ENCODE results near the gene ITPR3. TPM values are rescaled to one million over a fixed set of nuclear protein-coding genes. Genes with fewer than 3 reads are reported as not detected.

The ITPR3 gene
- polyA plus RNA-seq, 3 donors from 2014 or later = 0.02 to 7.2 (median 1.1) TPM

- DNase-seq = no peak
- H3K27me3 Mint-ChIP-seq (ENCODE audit: low read depth in 3 of 3) = peaks cover 0 to 7% (median 3%) of the 10 kb centered on the region in 3 donors
- H3K27ac Mint-ChIP-seq = no peak overlapping the region
- no peaks in the 10 kb centered on the region for H3K36me3 Mint-ChIP-seq
- H3K9me3 Mint-ChIP-seq = peaks cover 0 to 1% (median 0%) of the 10 kb centered on the region in 6 donors
- H3K4me1 Mint-ChIP-seq = peaks cover 7 to 8% of the 10 kb centered on the region in 2 donors
- no peak overlapping the region for H3K4me3 Mint-ChIP-seq
These were observed 10.1 kb upstream of the ITPR3 start for GRCh38 chr6:33610779-33611732.

- Mint-ChIP-seq H3K36me3 (no peaks in the 10 kb centered on the region), H3K27ac (peak overlapping the region in 4 of 6 donors; percentile 14 to 81 (median 54)), H3K9me3 (no peaks in the 10 kb centered on the region), H3K4me3 (no peak overlapping the region), H3K4me1 (peaks cover 23 to 25% of the 10 kb centered on the region in 2 donors), H3K27me3 (ENCODE audit: low read depth in 3 of 3) (peaks cover 0 to 5% (median 3%) of the 10 kb centered on the region in 3 donors)
- DNase-seq = no peak
These were observed 7.9 kb upstream of the ITPR3 start for GRCh38 chr6:33613146-33613794.

GRCh38 chr6:33613795-33614168 lies 7.3 kb upstream of the ITPR3 start:
- Mint-ChIP-seq H3K4me3 (no peak overlapping the region), H3K27ac (peak overlapping the region in 3 of 6 donors; percentile 14 to 71 (median 54)), H3K27me3 (ENCODE audit: low read depth in 3 of 3) (peaks cover 0 to 5% (median 3%) of the 10 kb centered on the region in 3 donors), H3K36me3 (no peaks in the 10 kb centered on the region), H3K4me1 (peaks cover 28 to 30% of the 10 kb centered on the region in 2 donors), H3K9me3 (no peaks in the 10 kb centered on the region)
- DNase-seq = no peak

- peak overlapping the region in 4 of 5 donors; percentile 64 to 84 (median 72) for H3K4me3 Mint-ChIP-seq
These were observed 5.0 kb upstream of the ITPR3 start for GRCh38 chr6:33616113-33616512.

GRCh38 chr6:33616913-33617312 lies 4.2 kb upstream of the ITPR3 start:
- Mint-ChIP-seq H3K9me3 (no peaks in the 10 kb centered on the region), H3K36me3 (no peaks in the 10 kb centered on the region), H3K27ac (peak overlapping the region; percentile 80 to 92 (median 91)), H3K4me1 (peaks cover 46 to 47% of the 10 kb centered on the region in 2 donors), H3K4me3 (peak overlapping the region; percentile 64 to 84 (median 77)), H3K27me3 (ENCODE audit: low read depth in 3 of 3) (peaks cover 0 to 6% (median 3%) of the 10 kb centered on the region in 3 donors)
- DNase-seq = peak; percentile 55 to 71 (median 65)

More at GRCh38 chr6:33616113-33616512, 5.0 kb upstream of the ITPR3 start:
- DNase-seq = no peak
- Mint-ChIP-seq H3K36me3 (no peaks in the 10 kb centered on the region), H3K27me3 (ENCODE audit: low read depth in 3 of 3) (peaks cover 0 to 5% (median 3%) of the 10 kb centered on the region in 3 donors), H3K9me3 (no peaks in the 10 kb centered on the region), H3K27ac (peak overlapping the region; percentile 30 to 91 (median 84)), H3K4me1 (peaks cover 46% of the 10 kb centered on the region in 2 donors)

- no peaks in the 10 kb centered on the region for H3K9me3 Mint-ChIP-seq
- peaks cover 63% of the 10 kb centered on the region in 2 donors for H3K4me1 Mint-ChIP-seq
- no peaks in the 10 kb centered on the region for H3K36me3 Mint-ChIP-seq
- peak overlapping the region; percentile 95 to 99 (median 97) for H3K4me3 Mint-ChIP-seq
- peak overlapping the region; percentile 92 to 99 (median 98) for H3K27ac Mint-ChIP-seq
- DNase-seq = no peak
- peaks cover 2 to 8% (median 3%) of the 10 kb centered on the region in 3 donors for H3K27me3 Mint-ChIP-seq (ENCODE audit: low read depth in 3 of 3)
These were observed 1.8 kb upstream of the ITPR3 start for GRCh38 chr6:33619166-33619840.

GRCh38 chr6:33620158-33620855 lies 815 bp upstream of the ITPR3 start:
- Mint-ChIP-seq H3K27me3 (ENCODE audit: low read depth in 3 of 3) (peaks cover 2 to 11% (median 2%) of the 10 kb centered on the region in 3 donors), H3K9me3 (no peaks in the 10 kb centered on the region), H3K4me3 (peak overlapping the region; percentile 95 to 99 (median 97)), H3K36me3 (no peaks in the 10 kb centered on the region), H3K4me1 (peaks cover 64 to 69% of the 10 kb centered on the region in 2 donors), H3K27ac (peak overlapping the region; percentile 92 to 99 (median 98))
- DNase-seq = peak; percentile 35 to 48 (median 43)

GRCh38 chr6:33621711-33622388 lies 728 bp downstream of the ITPR3 start:
- Mint-ChIP-seq H3K9me3 (no peaks in the 10 kb centered on the region), H3K4me3 (peak overlapping the region; percentile 84 to 94 (median 87)), H3K36me3 (no peaks in the 10 kb centered on the region), H3K27ac (peak overlapping the region; percentile 82 to 95 (median 90)), H3K27me3 (ENCODE audit: low read depth in 3 of 3) (peaks cover 2 to 10% (median 2%) of the 10 kb centered on the region in 3 donors), H3K4me1 (peaks cover 55 to 59% of the 10 kb centered on the region in 2 donors)
- peak; percentile 23 to 27 (median 26) for DNase-seq

GRCh38 chr6:33622456-33623431 lies 1.6 kb downstream of the ITPR3 start:
- Mint-ChIP-seq H3K4me1 (peaks cover 54 to 60% of the 10 kb centered on the region in 2 donors), H3K9me3 (no peaks in the 10 kb centered on the region), H3K27me3 (ENCODE audit: low read depth in 3 of 3) (peaks cover 2 to 10% (median 2%) of the 10 kb centered on the region in 3 donors), H3K36me3 (peaks cover 0 to 5% (median 0%) of the 10 kb centered on the region in 3 donors), H3K27ac (peak overlapping the region; percentile 82 to 95 (median 90)), H3K4me3 (peak overlapping the region; percentile 84 to 94 (median 87))
- no peak for DNase-seq

- H3K27me3 Mint-ChIP-seq (ENCODE audit: low read depth in 3 of 3) = peaks cover 2 to 10% (median 2%) of the 10 kb centered on the region in 3 donors
These were observed 2.8 kb downstream of the ITPR3 start for GRCh38 chr6:33623895-33624381.

GRCh38 chr6:33624856-33625255 lies 3.7 kb downstream of the ITPR3 start:
- Mint-ChIP-seq H3K27me3 (ENCODE audit: low read depth in 3 of 3) (peaks cover 2 to 10% (median 2%) of the 10 kb centered on the region in 3 donors), H3K4me3 (no peak overlapping the region), H3K9me3 (no peaks in the 10 kb centered on the region), H3K4me1 (peaks cover 37 to 54% of the 10 kb centered on the region in 2 donors), H3K27ac (peak overlapping the region in 4 of 6 donors; percentile 53 to 87 (median 74)), H3K36me3 (peaks cover 0 to 5% (median 0%) of the 10 kb centered on the region in 3 donors)
- DNase-seq = no peak

More at GRCh38 chr6:33623895-33624381, 2.8 kb downstream of the ITPR3 start:
- DNase-seq = no peak
- peaks cover 46 to 62% of the 10 kb centered on the region in 2 donors for H3K4me1 Mint-ChIP-seq
- H3K9me3 Mint-ChIP-seq = no peaks in the 10 kb centered on the region
- peak overlapping the region in 5 of 6 donors; percentile 82 to 95 (median 90) for H3K27ac Mint-ChIP-seq
- H3K36me3 Mint-ChIP-seq = peaks cover 0 to 5% (median 0%) of the 10 kb centered on the region in 3 donors
- H3K4me3 Mint-ChIP-seq = peak overlapping the region; percentile 28 to 94 (median 64)

All from immature natural killer cell (primary cell).